ENCODE data around the gene FDX2.
A peak's percentile ranks its signal among the peaks of the same experiment; 100 is the strongest.
"Not testable (repeated sequence)": the region's sequence is repeated elsewhere in the genome, so short reads cannot be mapped to it uniquely, and the experiment has no call there.

Gene FDX2

GRCh38 chr19:10344780-10345179 lies 29.0 kb upstream of the FDX2 start:
- Histone ChIP-seq H3K9me3 (no peaks in the 10 kb centered on the region), H3K27ac (peak overlapping the region; percentile 100), H3K27me3 (no peaks in the 10 kb centered on the region), H3K4me1 (ENCODE audit: control insufficient read depth in 1 of 2, insufficient read depth in 1 of 2, low read depth in 1 of 2, low read length in 1 of 2) (peaks cover 51 to 53% of the 10 kb centered on the region in 2 experiments), H3K4me3 (ENCODE audit: low read depth in 1 of 2, low read length in 1 of 2) (peak overlapping the region in 1 of 2 experiments; percentile 18), H3K36me3 (peaks cover 8% of the 10 kb centered on the region)
- no peak for TF ChIP-seq CTCF (IDR thresholded peaks at IDR 0.05)

DNA sequence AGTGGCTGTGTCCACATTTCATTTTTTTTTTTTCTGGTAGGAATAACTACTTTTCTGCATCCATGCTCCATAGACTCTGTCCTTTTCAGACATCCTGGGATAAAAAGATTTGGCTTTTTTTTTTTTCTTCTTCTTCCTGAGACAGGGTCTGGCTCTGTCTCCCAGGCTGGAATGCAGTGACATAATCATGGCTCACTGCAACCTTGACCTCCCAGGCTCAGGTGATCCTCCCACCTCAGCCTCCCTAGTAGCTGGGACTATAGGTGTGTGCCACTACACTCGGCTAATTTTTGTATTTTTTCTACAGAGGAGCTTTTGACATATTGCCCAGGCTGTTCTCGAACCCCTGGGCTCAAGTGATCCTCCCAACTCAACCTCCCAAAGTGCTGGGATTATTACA lies 27.7 kb upstream of the FDX2 start:
- H3K36me3 ChIP-seq = no peaks in the 10 kb centered on the region
- TF ChIP-seq CTCF (IDR thresholded peaks at IDR 0.05) = no peak

DNA sequence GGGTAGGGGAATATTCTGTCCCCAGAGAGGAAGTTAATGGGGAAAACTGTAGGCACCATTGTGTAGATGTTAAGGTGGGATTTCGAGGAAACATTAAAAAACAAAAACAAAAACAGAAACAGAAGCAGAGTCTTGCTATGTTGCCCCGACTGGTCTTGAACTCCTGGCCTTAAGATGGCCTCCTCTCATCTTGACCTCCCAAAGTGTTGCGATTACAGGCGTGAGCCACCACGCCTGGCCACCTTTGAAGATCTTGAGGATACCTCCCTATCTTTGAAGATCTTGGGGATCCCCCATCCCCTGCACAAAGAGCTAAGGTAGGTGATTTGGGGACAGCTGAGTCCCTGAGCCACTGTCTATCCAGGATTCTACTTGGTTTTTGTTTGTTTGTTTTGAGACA lies 24.2 kb upstream of the FDX2 start:
- Histone ChIP-seq H3K36me3 (peaks cover 29% of the 10 kb centered on the region), H3K27me3 (no peaks in the 10 kb centered on the region), H3K27ac (peak overlapping the region; percentile 96)

More for the DNA sequence above, 27.7 kb upstream of the FDX2 start:
- no peaks in the 10 kb centered on the region for H3K27me3 ChIP-seq
- H3K27ac ChIP-seq = peak overlapping the region; percentile 100
- no peaks in the 10 kb centered on the region for H3K9me3 ChIP-seq
- no peak overlapping the region for H3K4me3 ChIP-seq (ENCODE audit: low read depth in 1 of 2, low read length in 1 of 2)
- peaks cover 55 to 66% of the 10 kb centered on the region in 2 experiments for H3K4me1 ChIP-seq (ENCODE audit: control insufficient read depth in 1 of 2, insufficient read depth in 1 of 2, low read depth in 1 of 2, low read length in 1 of 2)

GRCh38 chr19:10339380-10339960 lies 23.7 kb upstream of the FDX2 start, which contains the start of gene ICAM3:
TSS of gene ICAM3 (minus strand) at chr19:10339624. CDS start at chr19:10339614, 10 bp downstream.
- peak within 1 kb of the TSS; percentile 96 for H3K27ac ChIP-seq
- H3K9me3 ChIP-seq = no peaks in the 10 kb centered on the region
- H3K4me1 ChIP-seq (ENCODE audit: control insufficient read depth in 1 of 2, insufficient read depth in 1 of 2, low read depth in 1 of 2, low read length in 1 of 2) = peaks cover 55 to 68% of the 10 kb centered on the region in 2 experiments
- H3K36me3 ChIP-seq = peaks cover 34% of the 10 kb centered on the region
- peak; percentile 25 for TF ChIP-seq CTCF (IDR thresholded peaks at IDR 0.05)
- H3K4me3 ChIP-seq (ENCODE audit: low read depth in 1 of 2, low read length in 1 of 2) = peak within 1 kb of the TSS; percentile 81 to 97
- H3K27me3 ChIP-seq = no peaks in the 10 kb centered on the region

More for the DNA sequence above, 24.2 kb upstream of the FDX2 start:
- TF ChIP-seq CTCF (IDR thresholded peaks at IDR 0.05) = no peak
- Histone ChIP-seq H3K4me3 (ENCODE audit: low read depth in 1 of 2, low read length in 1 of 2) (peak overlapping the region; percentile 81 to 97), H3K4me1 (ENCODE audit: control insufficient read depth in 1 of 2, insufficient read depth in 1 of 2, low read depth in 1 of 2, low read length in 1 of 2) (peaks cover 55 to 68% of the 10 kb centered on the region in 2 experiments), H3K9me3 (no peaks in the 10 kb centered on the region)

- Histone ChIP-seq H3K9me3 (peaks cover 3% of the 10 kb centered on the region), H3K4me3 (ENCODE audit: low read depth in 1 of 2, low read length in 1 of 2) (peak overlapping the region; percentile 81 to 97), H3K27ac (peak overlapping the region; percentile 96), H3K36me3 (peaks cover 39% of the 10 kb centered on the region), H3K4me1 (ENCODE audit: control insufficient read depth in 1 of 2, insufficient read depth in 1 of 2, low read depth in 1 of 2, low read length in 1 of 2) (peaks cover 56 to 70% of the 10 kb centered on the region in 2 experiments), H3K27me3 (no peaks in the 10 kb centered on the region)
- no peak for TF ChIP-seq CTCF (IDR thresholded peaks at IDR 0.05)
These were observed 23.1 kb upstream of the FDX2 start for GRCh38 chr19:10338940-10339339.

DNA sequence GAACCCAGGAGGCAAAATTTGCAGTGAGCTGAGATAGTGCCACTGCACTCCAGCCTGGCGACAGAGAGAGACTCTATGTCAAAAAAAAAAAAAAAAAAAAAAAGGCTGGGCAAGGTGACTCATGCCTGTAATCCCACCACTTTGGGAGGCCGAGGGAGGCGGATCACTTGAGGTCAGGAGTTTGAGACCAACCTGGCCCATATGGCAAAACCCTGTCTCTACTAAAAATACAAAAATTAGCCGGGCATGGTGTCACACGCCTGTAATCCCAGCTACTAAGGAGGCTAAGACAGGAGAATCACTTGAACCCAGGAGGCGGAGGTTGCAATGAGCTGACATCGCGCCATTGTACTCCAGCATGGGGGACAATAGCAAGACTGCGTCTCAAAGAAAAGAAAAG lies 20.9 kb upstream of the FDX2 start:
- H3K4me1 ChIP-seq (ENCODE audit: control insufficient read depth in 1 of 2, insufficient read depth in 1 of 2, low read depth in 1 of 2, low read length in 1 of 2) = peaks cover 72 to 86% of the 10 kb centered on the region in 2 experiments
- H3K4me3 ChIP-seq (ENCODE audit: low read depth in 1 of 2, low read length in 1 of 2) = peak overlapping the region; percentile 5 to 81
- H3K27me3 ChIP-seq, H3K9me3 ChIP-seq: not testable (repeated sequence)
- H3K36me3 ChIP-seq = peaks cover 58% of the 10 kb centered on the region
- H3K27ac ChIP-seq = peak overlapping the region; percentile 87

All from neutrophil (primary cell).